GM12878 (cell line): ENCODE results near the gene TAGLN.

Experiments
- CTCF ChIP-seq, 3 experiments: IDR thresholded peaks in 2 of 3; conservative IDR thresholded peaks in 1 of 3; 2 replicates each; pipeline ENCODE4 v1.5.1; 2011; ENCODE audit warnings: low read depth in 3 of 3, low read length in 3 of 3, mild to moderate bottlenecking in 3 of 3, control low read depth in 2 of 3, moderate library complexity in 2 of 3, inconsistent platforms in 1 of 3, mixed read lengths in 1 of 3; ENCODE audit not compliant: control insufficient read depth in 2 of 3, insufficient read depth in 1 of 3; ENCODE audit errors: extremely low read depth in 1 of 3
- MXI1 ChIP-seq: fragments of 150-350 bp; IDR thresholded peaks from 2 replicates; pipeline ENCODE4 v1.6.1; 2011; ENCODE audit warnings: low read depth, mild to moderate bottlenecking, inconsistent platforms, low read length, improper control_type of control experiment
- SMAD1 ChIP-seq: fragments of 450-650 bp; IDR thresholded peaks from 2 replicates; pipeline ENCODE4 v1.6.1; 2018; ENCODE audit warnings: mild to moderate bottlenecking, low read depth; ENCODE audit not compliant: partially characterized antibody
- TAF1 ChIP-seq: IDR thresholded peaks from 2 replicates; pipeline ENCODE4 v1.6.1; 2011; ENCODE audit warnings: mild to moderate bottlenecking, low read depth, low read length, borderline replicate concordance
- TCF7 ChIP-seq: IDR thresholded peaks from 2 replicates; pipeline ENCODE4 v1.6.1; 2014; ENCODE audit warnings: antibody characterized with exemption, borderline replicate concordance
- YY1 ChIP-seq: IDR thresholded peaks from 2 replicates; pipeline ENCODE4 v1.6.1; 2011; ENCODE audit warnings: low read depth, mild to moderate bottlenecking, low read length
- ZNF207 ChIP-seq: fragments of 450-650 bp; IDR thresholded peaks from 2 replicates; pipeline ENCODE4 v1.6.1; 2014; ENCODE audit warnings: antibody characterized with exemption, mild to moderate bottlenecking, borderline replicate concordance

GRCh38 chr11:117195258-117195657 is 3.9 kb upstream of the TAGLN start:
- TF ChIP-seq ZNF207 = no peak
- no peak for TF ChIP-seq TCF7
- no peak for TF ChIP-seq TAF1
- no peak for TF ChIP-seq SMAD1
- TF ChIP-seq CTCF (IDR thresholded peaks at IDR 0.05 in 2 of 3, conservative IDR thresholded peaks at IDR 0.05 in 1 of 3; ENCODE audit: control insufficient read depth in 2 of 3, extremely low read depth in 1 of 3, insufficient read depth in 1 of 3, low read depth in 3 of 3, low read length in 3 of 3) = no peak
- TF ChIP-seq YY1 = no peak
- TF ChIP-seq MXI1 = no peak
